LNCaP clone FGC (cell line): ENCODE results near the gene ZBTB47.

ENCODE experiments used
- DNase-seq: peaks from one replicate; pipeline ENCODE4 v3.0.0-alpha.2; 2011; ENCODE audit warnings: low read depth
- H3K4me3 ChIP-seq: 2 replicates; pipeline ENCODE4 v1.5.1; 2011; ENCODE audit warnings: mild to moderate bottlenecking, low read depth, low read length, control low read depth
- TF ChIP-seq, protein P1 (sequence below): IDR thresholded peaks from 2 replicates; pipeline ENCODE4 v1.5.1; 2012; ENCODE audit warnings: mild to moderate bottlenecking; ENCODE audit not compliant: control insufficient read depth, insufficient read depth; ENCODE audit errors: extremely low read depth

Gene ZBTB47

DNA sequence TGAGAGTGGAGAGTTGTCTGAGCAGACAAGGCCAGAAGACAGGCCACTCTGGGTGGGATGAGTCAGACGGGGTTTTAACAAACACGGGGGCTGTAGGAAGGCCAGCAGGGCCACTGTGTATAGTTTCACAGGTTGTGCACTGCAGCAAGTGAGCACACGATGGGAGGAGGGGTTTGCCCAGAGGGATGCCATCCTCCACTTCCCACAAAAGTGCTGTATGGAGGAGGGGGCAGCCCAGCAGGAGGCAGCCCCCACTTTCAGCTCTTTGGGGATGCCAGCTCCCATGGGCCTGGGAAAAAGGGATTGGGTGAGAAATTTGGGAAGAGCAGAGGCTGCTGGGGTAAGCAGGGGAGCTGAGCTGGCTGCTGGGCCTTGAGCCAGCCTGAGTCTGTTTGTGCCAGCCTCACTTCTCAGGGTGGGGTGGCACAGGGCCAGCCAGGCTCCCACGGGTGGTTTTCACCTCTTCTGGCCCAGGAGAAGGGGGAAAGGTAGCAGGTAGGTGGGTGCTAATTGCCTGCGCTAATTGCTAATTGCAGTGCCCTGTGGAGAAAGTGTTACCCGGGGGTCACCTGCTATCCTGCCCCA is 6.7 kb downstream of the ZBTB47 start:
- TF ChIP-seq, protein P1, sequence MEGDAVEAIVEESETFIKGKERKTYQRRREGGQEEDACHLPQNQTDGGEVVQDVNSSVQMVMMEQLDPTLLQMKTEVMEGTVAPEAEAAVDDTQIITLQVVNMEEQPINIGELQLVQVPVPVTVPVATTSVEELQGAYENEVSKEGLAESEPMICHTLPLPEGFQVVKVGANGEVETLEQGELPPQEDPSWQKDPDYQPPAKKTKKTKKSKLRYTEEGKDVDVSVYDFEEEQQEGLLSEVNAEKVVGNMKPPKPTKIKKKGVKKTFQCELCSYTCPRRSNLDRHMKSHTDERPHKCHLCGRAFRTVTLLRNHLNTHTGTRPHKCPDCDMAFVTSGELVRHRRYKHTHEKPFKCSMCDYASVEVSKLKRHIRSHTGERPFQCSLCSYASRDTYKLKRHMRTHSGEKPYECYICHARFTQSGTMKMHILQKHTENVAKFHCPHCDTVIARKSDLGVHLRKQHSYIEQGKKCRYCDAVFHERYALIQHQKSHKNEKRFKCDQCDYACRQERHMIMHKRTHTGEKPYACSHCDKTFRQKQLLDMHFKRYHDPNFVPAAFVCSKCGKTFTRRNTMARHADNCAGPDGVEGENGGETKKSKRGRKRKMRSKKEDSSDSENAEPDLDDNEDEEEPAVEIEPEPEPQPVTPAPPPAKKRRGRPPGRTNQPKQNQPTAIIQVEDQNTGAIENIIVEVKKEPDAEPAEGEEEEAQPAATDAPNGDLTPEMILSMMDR = no peak
- no peak for DNase-seq

DNA sequence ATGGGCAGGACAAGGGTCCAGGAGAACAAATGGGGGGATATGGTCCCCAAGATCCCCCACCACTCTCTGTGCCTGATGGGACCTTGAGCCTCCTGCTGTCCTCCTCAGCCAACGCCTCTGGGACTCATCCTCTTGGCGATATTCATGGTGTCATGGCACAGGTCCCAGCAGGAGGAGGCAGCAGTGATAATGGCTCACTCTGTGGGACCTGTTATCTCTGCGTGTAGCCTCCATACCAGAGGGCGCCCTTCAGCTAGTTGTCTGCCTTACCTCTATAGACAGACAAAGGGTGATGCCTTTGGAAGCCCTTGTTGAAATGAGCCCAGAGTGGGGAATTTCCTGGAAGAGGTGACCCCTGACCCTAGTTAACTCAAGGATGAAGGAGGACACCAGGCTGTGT is 7.4 kb downstream of the ZBTB47 start:
- no peak overlapping the region for H3K4me3 ChIP-seq
- DNase-seq = no peak
- TF ChIP-seq, protein P1 = no peak

More for the DNA sequence above, 6.7 kb downstream of the ZBTB47 start:
- no peak overlapping the region for H3K4me3 ChIP-seq

DNA sequence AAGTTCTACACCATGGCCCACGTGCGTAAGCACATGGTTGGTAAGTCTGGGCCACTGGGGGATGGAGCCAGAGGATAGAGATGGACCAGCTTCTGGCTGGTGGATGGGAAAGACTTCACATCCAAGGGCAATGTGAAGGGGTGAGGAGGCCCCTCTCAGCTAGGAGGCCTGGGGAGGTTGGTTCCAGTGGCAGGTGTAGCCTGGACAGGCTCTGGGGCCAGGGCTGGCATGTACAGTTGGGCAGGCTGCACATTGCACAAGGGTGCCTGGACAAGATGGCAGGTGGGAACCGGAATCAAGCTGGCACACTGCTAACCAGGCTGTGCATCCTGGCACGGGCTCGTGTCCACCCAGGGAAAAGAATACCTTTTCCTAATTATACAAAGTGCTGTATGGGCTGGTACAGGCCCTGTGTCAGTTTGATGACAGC is 8.1 kb downstream of the ZBTB47 start:
- H3K4me3 ChIP-seq = no peak overlapping the region
- no peak for DNase-seq
- TF ChIP-seq, protein P1 = no peak

DNA sequence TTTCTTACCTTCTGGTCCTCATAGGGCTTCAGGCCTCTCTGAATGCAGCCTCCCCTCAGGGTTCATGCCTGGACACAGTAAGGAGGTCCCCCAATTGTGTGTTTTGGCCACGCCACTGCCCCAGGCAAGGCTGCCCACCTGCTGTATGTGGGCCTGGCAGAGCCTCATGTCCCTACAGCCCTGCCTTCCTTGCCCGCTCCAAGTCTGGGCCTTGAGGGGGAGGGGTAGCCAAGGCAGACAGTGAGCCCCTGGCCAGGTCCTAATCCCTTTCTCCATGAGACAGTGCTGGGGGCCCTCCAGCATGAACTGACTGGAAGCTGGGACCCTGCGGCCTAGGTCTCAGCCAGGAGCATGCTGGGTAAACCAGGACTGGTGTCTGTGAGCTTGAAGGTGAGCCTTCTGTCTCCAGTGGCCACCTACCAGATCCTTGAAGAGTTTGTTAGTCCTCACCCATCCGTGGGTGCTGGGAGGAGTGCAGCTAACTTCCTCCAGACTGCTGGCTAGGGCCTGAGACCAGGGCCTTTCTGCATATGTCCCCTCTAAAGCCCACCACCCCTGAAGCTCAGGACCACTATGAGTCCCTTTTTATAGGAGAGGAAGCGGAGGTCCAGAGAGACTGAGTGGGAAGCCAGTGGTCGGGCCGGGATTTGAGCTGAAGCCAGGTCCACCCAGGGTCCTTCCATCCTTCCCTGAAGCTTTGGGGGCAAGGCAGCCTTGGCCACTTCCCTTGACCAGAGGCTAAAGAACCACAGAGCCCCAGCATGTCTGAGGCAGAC is 8.7 kb downstream of the ZBTB47 start:
- no peak for DNase-seq
- TF ChIP-seq, protein P1 = no peak
- no peak overlapping the region for H3K4me3 ChIP-seq

DNA sequence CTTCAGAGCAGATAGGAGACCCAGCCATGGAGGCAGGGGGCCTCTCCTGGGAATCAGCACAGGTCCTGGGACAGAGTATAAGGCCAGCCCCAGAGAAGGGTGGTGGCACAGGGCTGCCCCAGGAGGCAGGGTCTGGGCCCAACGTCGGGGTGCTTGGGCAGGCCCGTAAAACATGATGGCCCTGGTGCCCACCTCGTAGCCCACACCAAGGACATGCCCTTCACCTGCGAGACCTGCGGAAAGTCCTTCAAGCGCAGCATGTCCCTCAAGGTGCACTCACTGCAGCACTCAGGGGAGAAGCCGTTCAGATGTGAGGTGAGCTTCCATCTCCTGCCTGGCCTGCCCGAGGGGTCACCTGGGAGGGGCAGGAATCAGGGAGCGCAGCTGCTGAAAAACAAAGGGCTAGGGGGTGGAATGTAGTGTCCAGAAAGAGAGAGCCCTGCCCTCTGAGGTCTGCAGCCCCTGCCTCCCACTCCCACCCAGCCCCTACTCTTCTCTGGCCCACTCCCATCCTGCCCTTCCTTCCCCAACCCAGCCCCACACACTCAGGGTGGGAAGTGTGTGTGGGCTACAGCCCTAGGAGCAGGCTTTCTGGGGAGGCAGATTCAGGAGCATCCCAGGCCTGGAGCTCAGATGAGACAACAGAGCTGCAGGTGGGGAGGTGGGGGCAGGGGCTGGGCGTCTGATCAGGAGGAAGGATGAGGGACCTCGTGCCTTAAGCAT is 9.5 kb downstream of the ZBTB47 start:
- TF ChIP-seq, protein P1 = no peak
- no peak overlapping the region for H3K4me3 ChIP-seq
- no peak for DNase-seq

DNA sequence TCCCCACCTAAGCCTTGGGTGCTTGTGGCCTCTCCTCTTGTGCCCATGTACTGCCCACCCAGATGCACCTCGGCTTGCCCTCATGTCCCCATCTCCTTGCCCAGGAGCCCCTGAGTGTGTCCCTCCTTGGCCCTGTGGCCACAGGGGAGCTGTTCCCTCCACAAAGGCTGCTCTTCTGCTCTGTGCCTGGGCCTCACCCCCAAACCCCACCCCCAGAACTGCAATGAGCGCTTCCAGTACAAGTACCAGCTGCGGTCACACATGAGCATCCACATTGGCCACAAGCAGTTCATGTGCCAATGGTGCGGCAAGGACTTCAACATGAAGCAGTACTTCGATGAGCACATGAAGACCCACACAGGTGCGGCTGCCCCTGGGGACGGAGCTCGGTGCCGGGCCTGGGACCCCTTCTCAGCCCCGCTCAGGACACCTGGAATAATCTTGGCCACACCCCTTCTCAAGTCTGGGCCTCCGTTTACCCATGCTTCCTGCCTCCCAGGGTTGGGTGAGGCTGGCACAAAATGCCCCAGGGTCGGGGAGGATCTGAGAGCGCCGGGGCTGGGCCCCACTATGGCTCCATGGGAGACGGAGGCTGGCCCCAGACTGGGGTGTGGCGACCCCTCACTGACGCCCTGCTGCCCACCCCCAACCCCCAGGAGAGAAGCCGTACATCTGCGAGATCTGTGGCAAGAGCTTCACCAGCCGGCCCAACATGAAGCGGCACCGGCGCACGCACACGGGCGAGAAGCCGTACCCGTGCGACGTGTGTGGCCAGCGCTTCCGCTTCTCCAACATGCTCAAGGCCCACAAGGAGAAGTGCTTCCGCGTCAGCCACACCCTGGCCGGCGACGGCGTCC is 10.3 kb downstream of the ZBTB47 start:
- no peak overlapping the region for H3K4me3 ChIP-seq
- TF ChIP-seq, protein P1 = no peak
- DNase-seq = no peak
